Measurements from ENCODE around the gene ZNF735.

The ZNF735 gene

DNA sequence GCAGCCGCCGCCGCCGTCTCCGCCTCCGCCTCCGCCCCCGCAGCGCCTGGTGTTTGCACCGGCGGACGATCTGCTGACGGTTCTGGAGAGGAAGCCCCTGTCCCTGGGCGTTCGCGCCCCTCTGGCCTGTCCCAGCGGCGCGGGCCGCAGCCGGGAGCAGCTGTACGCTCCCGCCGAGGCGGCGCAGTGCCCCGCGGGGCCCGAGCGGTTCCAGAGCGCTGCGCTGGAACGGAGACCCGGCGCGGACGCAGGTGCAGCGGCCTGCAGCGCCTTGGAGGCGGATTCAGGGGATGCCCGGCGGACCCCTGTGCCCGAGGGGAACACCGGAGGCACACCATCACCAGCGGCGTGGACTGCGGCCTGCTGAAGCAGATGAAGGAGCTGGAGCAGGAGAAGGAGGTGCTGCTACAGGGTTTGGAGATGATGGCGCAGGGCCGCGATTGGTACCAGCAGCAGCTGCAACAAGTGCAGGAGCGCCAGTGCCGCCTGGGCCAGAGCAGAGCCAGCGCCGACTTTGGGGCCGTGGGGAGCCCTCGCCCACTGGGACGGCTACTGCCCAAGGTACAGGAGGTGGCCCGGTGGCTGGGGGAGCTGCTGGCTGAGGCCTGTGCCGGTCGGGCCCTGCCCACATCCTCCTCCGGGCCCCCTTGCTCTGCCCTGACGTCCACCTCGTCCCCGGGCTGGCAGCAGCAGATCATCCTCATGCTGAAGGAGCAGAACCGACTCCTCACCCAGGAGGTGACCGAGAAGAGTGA, 24.8 kb upstream of the ZNF735 start:
- Histone ChIP-seq H3K36me3 (ENCODE audit: control insufficient read depth, insufficient read depth, low read length) (no peaks in the 10 kb centered on the region), H3K79me1 (ENCODE audit: low read length) (no peaks in the 10 kb centered on the region), H2AK5ac (ENCODE audit: low read length) (no peak overlapping the region), H3K4me2 (ENCODE audit: low read length) (no peak overlapping the region), H3K4me3 (ENCODE audit: low read length) (no peak overlapping the region), H3K23ac (ENCODE audit: low read length) (no peak overlapping the region), H2BK120ac (ENCODE audit: low read depth, low read length) (no peak overlapping the region), H3K27me3 (ENCODE audit: insufficient read depth, low read length, poor library complexity) (no peaks in the 10 kb centered on the region), H3K4ac (ENCODE audit: low read depth, low read length) (no peak overlapping the region), H3K79me2 (ENCODE audit: control insufficient read depth, insufficient read depth, low read length) (no peaks in the 10 kb centered on the region), H3K18ac (ENCODE audit: low read length) (no peak overlapping the region), H3K9ac (ENCODE audit: low read length) (no peak overlapping the region), H4K5ac (ENCODE audit: low read length) (no peak overlapping the region), H3K56ac (ENCODE audit: low read length) (no peak overlapping the region), H3K4me1 (ENCODE audit: control insufficient read depth, low read depth, low read length) (no peaks in the 10 kb centered on the region), H3K27ac (ENCODE audit: low read depth, low read length) (no peak overlapping the region), H2BK5ac (ENCODE audit: low read length) (no peak overlapping the region), H2BK15ac (replicated peaks; ENCODE audit: low read depth) (no peak overlapping the region), H4K8ac (ENCODE audit: low read depth, low read length) (no peak overlapping the region)
- no peak for DNase-seq
- no CpG with 5 or more reads among the region's 66 CpGs for whole genome bisulfite sequencing (ENCODE audit: extremely low coverage, insufficient coverage, low lambda C conversion rate)

DNA sequence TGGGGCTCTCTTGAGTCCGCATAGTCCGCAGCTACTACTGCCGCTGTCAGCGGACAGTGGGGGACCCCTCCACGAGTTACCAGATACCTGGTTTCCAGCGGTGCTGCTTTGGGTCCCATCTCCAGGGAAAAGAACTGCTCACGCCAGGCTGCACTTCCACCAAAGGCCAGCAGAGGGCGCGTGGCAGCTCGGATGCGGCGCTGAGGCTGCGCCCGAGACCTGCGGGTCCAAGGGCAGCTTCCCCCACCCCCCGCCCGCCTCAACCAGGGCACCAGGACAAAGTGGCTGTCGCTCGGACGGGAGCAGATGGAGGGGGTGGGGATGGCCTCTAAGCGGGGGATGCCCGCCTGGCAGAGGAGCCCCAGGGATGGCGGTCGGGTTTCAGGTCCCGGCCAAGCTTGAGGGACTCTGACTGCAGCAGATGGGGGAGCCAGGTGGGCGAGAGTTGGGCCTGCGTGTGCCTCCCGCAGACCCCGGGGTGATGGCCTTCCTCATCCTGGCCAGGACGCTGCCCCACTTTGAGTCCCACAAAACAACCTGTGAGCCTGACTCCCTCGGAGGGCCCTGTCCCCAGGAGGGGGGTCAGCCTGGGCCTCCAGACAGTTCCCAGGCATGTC, 23.8 kb upstream of the ZNF735 start:
- no peak overlapping the region for H2BK5ac ChIP-seq (ENCODE audit: low read length)

DNA sequence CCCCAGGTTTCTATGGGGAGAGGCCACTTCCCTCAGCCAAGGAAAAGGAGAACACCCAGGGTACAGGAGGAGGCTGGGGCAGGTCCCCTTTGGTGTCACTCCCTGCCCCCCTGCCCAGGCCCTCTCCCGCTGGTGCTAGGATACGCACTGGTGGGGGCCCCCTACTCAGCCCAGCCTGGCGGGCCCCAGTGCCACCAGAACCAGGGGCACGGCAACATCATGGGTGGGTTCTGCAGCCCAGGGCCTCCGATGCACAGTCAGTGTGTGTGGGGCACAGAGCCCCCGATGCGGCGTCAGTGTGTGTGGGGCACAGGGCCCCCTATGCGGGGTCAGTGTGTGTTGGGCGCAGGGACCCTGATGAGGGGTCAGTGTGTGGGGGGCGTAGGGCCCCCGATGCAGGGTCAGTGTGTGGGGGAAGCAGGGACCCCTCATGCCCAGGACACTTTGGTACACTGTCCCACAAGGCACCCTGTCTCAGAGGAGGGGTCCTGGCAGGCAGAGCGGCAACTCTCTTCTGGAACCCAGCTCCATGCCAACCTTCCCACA, 23.1 kb upstream of the ZNF735 start:
- DNase-seq, result no peak

More for the DNA sequence above, 23.8 kb upstream of the ZNF735 start:
- Histone ChIP-seq H3K18ac (ENCODE audit: low read length) (no peak overlapping the region), H2BK15ac (replicated peaks; ENCODE audit: low read depth) (no peak overlapping the region), H4K5ac (ENCODE audit: low read length) (no peak overlapping the region), H3K9ac (ENCODE audit: low read length) (no peak overlapping the region), H3K79me2 (ENCODE audit: control insufficient read depth, insufficient read depth, low read length) (no peaks in the 10 kb centered on the region), H3K36me3 (ENCODE audit: control insufficient read depth, insufficient read depth, low read length) (no peaks in the 10 kb centered on the region), H2AK5ac (ENCODE audit: low read length) (no peak overlapping the region), H3K4me2 (ENCODE audit: low read length) (no peak overlapping the region), H3K56ac (ENCODE audit: low read length) (no peak overlapping the region), H4K8ac (ENCODE audit: low read depth, low read length) (no peak overlapping the region), H2BK120ac (ENCODE audit: low read depth, low read length) (no peak overlapping the region), H3K4me1 (ENCODE audit: control insufficient read depth, low read depth, low read length) (no peaks in the 10 kb centered on the region), H3K79me1 (ENCODE audit: low read length) (no peaks in the 10 kb centered on the region), H3K4ac (ENCODE audit: low read depth, low read length) (no peak overlapping the region), H3K27ac (ENCODE audit: low read depth, low read length) (no peak overlapping the region), H3K27me3 (ENCODE audit: insufficient read depth, low read length, poor library complexity) (no peaks in the 10 kb centered on the region), H3K23ac (ENCODE audit: low read length) (no peak overlapping the region), H3K4me3 (ENCODE audit: low read length) (no peak overlapping the region)
- DNase-seq, result no peak
- no CpG with 5 or more reads among the region's 31 CpGs for WGBS (ENCODE audit: extremely low coverage, insufficient coverage, low lambda C conversion rate)

GRCh38 chr7:64184376-64184775, 22.6 kb upstream of the ZNF735 start:
- Histone ChIP-seq H3K4me1 (ENCODE audit: control insufficient read depth, low read depth, low read length) (no peaks in the 10 kb centered on the region), H2BK15ac (replicated peaks; ENCODE audit: low read depth) (no peak overlapping the region), H3K4ac (ENCODE audit: low read depth, low read length) (no peak overlapping the region), H3K18ac (ENCODE audit: low read length) (no peak overlapping the region), H4K8ac (ENCODE audit: low read depth, low read length) (no peak overlapping the region), H3K27me3 (ENCODE audit: insufficient read depth, low read length, poor library complexity) (no peaks in the 10 kb centered on the region), H3K23ac (ENCODE audit: low read length) (no peak overlapping the region), H3K4me2 (ENCODE audit: low read length) (no peak overlapping the region), H3K36me3 (ENCODE audit: control insufficient read depth, insufficient read depth, low read length) (no peaks in the 10 kb centered on the region), H4K5ac (ENCODE audit: low read length) (no peak overlapping the region), H3K79me2 (ENCODE audit: control insufficient read depth, insufficient read depth, low read length) (no peaks in the 10 kb centered on the region), H2BK5ac (ENCODE audit: low read length) (no peak overlapping the region), H2BK120ac (ENCODE audit: low read depth, low read length) (no peak overlapping the region), H2AK5ac (ENCODE audit: low read length) (no peak overlapping the region), H3K27ac (ENCODE audit: low read depth, low read length) (no peak overlapping the region), H3K79me1 (ENCODE audit: low read length) (no peaks in the 10 kb centered on the region), H3K4me3 (ENCODE audit: low read length) (no peak overlapping the region), H3K9ac (ENCODE audit: low read length) (no peak overlapping the region), H3K56ac (ENCODE audit: low read length) (no peak overlapping the region)
- WGBS (ENCODE audit: extremely low coverage, insufficient coverage, low lambda C conversion rate), result no CpG with 5 or more reads among the region's 12 CpGs
- no peak for DNase-seq

More for the DNA sequence above, 23.1 kb upstream of the ZNF735 start:
- Histone ChIP-seq H2AK5ac (ENCODE audit: low read length) (no peak overlapping the region), H2BK5ac (ENCODE audit: low read length) (no peak overlapping the region), H3K27ac (ENCODE audit: low read depth, low read length) (no peak overlapping the region), H3K79me2 (ENCODE audit: control insufficient read depth, insufficient read depth, low read length) (no peaks in the 10 kb centered on the region), H4K5ac (ENCODE audit: low read length) (no peak overlapping the region), H3K56ac (ENCODE audit: low read length) (no peak overlapping the region), H3K36me3 (ENCODE audit: control insufficient read depth, insufficient read depth, low read length) (no peaks in the 10 kb centered on the region), H3K23ac (ENCODE audit: low read length) (no peak overlapping the region), H3K4me2 (ENCODE audit: low read length) (no peak overlapping the region), H3K4me3 (ENCODE audit: low read length) (no peak overlapping the region), H3K4me1 (ENCODE audit: control insufficient read depth, low read depth, low read length) (no peaks in the 10 kb centered on the region), H2BK15ac (replicated peaks; ENCODE audit: low read depth) (no peak overlapping the region), H3K79me1 (ENCODE audit: low read length) (no peaks in the 10 kb centered on the region), H3K9ac (ENCODE audit: low read length) (no peak overlapping the region), H3K4ac (ENCODE audit: low read depth, low read length) (no peak overlapping the region), H2BK120ac (ENCODE audit: low read depth, low read length) (no peak overlapping the region), H4K8ac (ENCODE audit: low read depth, low read length) (no peak overlapping the region), H3K18ac (ENCODE audit: low read length) (no peak overlapping the region), H3K27me3 (ENCODE audit: insufficient read depth, low read length, poor library complexity) (no peaks in the 10 kb centered on the region)
- no CpG with 5 or more reads among the region's 13 CpGs for WGBS (ENCODE audit: extremely low coverage, insufficient coverage, low lambda C conversion rate)

DNA sequence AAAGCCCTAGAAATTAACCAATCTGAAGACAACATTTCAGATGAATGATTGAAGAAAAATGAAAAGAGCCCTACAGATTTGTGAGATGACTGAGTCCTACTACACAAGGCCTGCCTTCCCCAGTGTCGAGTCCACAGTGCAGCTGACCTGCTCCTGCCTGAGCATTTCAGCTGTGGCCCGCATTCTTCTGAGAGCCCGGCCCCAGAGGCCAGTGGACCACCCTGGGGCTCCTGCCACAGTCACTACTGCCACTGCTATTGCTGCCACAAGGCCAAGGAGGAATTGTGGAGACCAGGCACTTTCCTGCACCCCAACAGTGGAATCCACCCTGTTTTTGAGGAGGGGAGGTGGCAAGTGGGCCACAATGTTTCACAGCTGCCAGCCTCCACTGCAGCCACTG, 19.6 kb upstream of the ZNF735 start:
- H2BK120ac ChIP-seq (ENCODE audit: low read depth, low read length), result no peak overlapping the region
- no peak overlapping the region for H2BK5ac ChIP-seq (ENCODE audit: low read length)
- no peaks in the 10 kb centered on the region for H3K4me1 ChIP-seq (ENCODE audit: control insufficient read depth, low read depth, low read length)
- no peaks in the 10 kb centered on the region for H3K79me1 ChIP-seq (ENCODE audit: low read length)
- H3K4me3 ChIP-seq (ENCODE audit: low read length), result no peak overlapping the region
- WGBS (ENCODE audit: extremely low coverage, insufficient coverage, low lambda C conversion rate), result no CpG with 5 or more reads among the region's 3 CpGs
- H3K27ac ChIP-seq (ENCODE audit: low read depth, low read length), result no peak overlapping the region
- DNase-seq, result no peak
- H3K36me3 ChIP-seq (ENCODE audit: control insufficient read depth, insufficient read depth, low read length), result no peaks in the 10 kb centered on the region
- H3K18ac ChIP-seq (ENCODE audit: low read length), result no peak overlapping the region
- no peak overlapping the region for H2AK5ac ChIP-seq (ENCODE audit: low read length)
- no peak overlapping the region for H3K56ac ChIP-seq (ENCODE audit: low read length)
- H3K23ac ChIP-seq (ENCODE audit: low read length), result no peak overlapping the region
- H3K9ac ChIP-seq (ENCODE audit: low read length), result no peak overlapping the region
- no peak overlapping the region for H2BK15ac ChIP-seq (replicated peaks; ENCODE audit: low read depth)
- H3K4ac ChIP-seq (ENCODE audit: low read depth, low read length), result no peak overlapping the region
- H3K4me2 ChIP-seq (ENCODE audit: low read length), result no peak overlapping the region
- no peak overlapping the region for H4K8ac ChIP-seq (ENCODE audit: low read depth, low read length)
- H3K27me3 ChIP-seq (ENCODE audit: insufficient read depth, low read length, poor library complexity), result no peaks in the 10 kb centered on the region
- H4K5ac ChIP-seq (ENCODE audit: low read length), result no peak overlapping the region
- H3K79me2 ChIP-seq (ENCODE audit: control insufficient read depth, insufficient read depth, low read length), result no peaks in the 10 kb centered on the region

Measured in mesendoderm (in vitro differentiated cells).